HFFc6 (cell line): ENCODE data around the gene PNPLA5. TPM values are rescaled to one million over a fixed set of nuclear protein-coding genes. Genes with fewer than 3 reads are reported as not detected.

Source experiments
- DNase-seq: peaks from one replicate; pipeline ENCODE4 v3.0.0-alpha.2; 2018
- H3K27ac Mint-ChIP-seq: 2 replicates; pipeline ENCODE4 v1.8.0; 2020; ENCODE audit warnings: mild to moderate bottlenecking, mixed read lengths
- H3K27me3 Mint-ChIP-seq: 2 replicates; pipeline ENCODE4 v1.8.0; 2021; ENCODE audit warnings: mild to moderate bottlenecking, moderate library complexity, mixed read lengths; ENCODE audit not compliant: insufficient read depth
- H3K36me3 Mint-ChIP-seq: 2 replicates; pipeline ENCODE4 v1.8.0; 2021; ENCODE audit warnings: low read depth, mixed read lengths
- H3K4me1 Mint-ChIP-seq: 2 replicates; pipeline ENCODE4 v1.8.0; 2020; ENCODE audit warnings: low read depth, mixed read lengths
- H3K4me3 Mint-ChIP-seq: 2 replicates; pipeline ENCODE4 v1.8.0; 2020; ENCODE audit warnings: mild to moderate bottlenecking, moderate library complexity, mixed read lengths
- H3K9me3 Mint-ChIP-seq: 2 replicates; pipeline ENCODE4 v1.8.0; 2020; ENCODE audit warnings: mild to moderate bottlenecking, mixed read lengths
- total RNA-seq, 6 experiments: library from RNA; stranded (reverse); fragmentation: NEBNext Ultra II Directional; extraction: Animal tissue kit (Norgen Biotek cat#: 25700); gene quantifications; 2 replicates in 1 of 6; 3 replicates in 5 of 6; pipeline ENCODE4 v1.2.3, GENCODE V29; 2021
- TF ChIP-seq, protein P1 (sequence below): fragments of 200-600 bp; sonication (generic); IDR thresholded peaks from 2 replicates; pipeline ENCODE4 v1.5.0; 2021; ENCODE audit warnings: antibody characterized with exemption, mild to moderate bottlenecking

PNPLA5 gene
- total RNA-seq, 6 experiments from 2014 or later = not detected

DNA sequence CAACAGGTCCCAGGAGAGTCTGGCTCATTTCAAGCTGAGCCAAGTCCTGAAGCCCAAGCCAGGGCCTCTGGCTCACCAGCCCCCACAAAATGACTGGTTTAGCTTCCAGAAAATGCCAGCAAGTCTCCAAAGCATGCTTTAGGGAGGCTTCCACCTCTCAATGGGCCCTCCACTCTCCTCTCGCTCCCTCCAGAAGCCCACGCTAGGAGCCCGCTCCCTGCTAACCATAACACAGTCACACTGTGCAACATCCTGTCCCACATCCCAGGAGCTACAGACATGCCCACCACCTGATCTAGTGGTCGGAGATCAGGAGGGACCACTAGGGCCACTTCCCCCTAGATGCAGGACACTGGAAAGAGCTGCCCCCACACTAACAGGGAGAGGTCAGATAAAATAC, 36.4 kb downstream of the PNPLA5 start:
- Mint-ChIP-seq H3K27me3 (peaks cover 44% of the 10 kb centered on the region), H3K4me1 (no peaks in the 10 kb centered on the region), H3K27ac (no peak overlapping the region), H3K9me3 (peaks cover 10% of the 10 kb centered on the region), H3K4me3 (no peak overlapping the region), H3K36me3 (no peaks in the 10 kb centered on the region; the same call in 1 of the 2 replicates)
- TF ChIP-seq, protein P1, sequence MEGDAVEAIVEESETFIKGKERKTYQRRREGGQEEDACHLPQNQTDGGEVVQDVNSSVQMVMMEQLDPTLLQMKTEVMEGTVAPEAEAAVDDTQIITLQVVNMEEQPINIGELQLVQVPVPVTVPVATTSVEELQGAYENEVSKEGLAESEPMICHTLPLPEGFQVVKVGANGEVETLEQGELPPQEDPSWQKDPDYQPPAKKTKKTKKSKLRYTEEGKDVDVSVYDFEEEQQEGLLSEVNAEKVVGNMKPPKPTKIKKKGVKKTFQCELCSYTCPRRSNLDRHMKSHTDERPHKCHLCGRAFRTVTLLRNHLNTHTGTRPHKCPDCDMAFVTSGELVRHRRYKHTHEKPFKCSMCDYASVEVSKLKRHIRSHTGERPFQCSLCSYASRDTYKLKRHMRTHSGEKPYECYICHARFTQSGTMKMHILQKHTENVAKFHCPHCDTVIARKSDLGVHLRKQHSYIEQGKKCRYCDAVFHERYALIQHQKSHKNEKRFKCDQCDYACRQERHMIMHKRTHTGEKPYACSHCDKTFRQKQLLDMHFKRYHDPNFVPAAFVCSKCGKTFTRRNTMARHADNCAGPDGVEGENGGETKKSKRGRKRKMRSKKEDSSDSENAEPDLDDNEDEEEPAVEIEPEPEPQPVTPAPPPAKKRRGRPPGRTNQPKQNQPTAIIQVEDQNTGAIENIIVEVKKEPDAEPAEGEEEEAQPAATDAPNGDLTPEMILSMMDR = no peak
- DNase-seq = no peak

DNA sequence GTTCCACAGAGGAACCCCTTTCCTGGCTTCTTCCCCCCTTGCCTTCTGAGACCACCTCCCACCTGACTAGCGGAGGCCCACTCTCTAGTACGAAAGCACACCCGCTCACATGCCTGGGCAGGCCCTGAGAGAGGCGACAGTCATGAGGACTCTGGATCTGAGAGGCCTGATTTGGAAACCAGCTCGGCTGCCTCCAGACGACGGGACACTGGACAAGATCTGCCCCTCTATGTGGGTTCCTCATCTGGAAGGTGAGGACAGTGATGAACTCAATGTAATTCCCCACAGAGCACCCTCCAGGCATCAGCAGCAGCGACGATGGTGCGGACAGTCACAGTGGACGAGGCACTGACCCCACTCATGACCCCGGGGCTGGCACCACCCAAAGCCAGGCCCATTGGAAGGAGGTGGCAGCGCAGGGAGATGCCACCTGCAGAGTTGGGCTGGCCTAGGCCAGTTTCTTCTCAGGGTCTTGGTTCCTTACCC, 37.0 kb downstream of the PNPLA5 start:
- Mint-ChIP-seq H3K27ac (no peak overlapping the region), H3K27me3 (peaks cover 45% of the 10 kb centered on the region), H3K4me1 (no peaks in the 10 kb centered on the region), H3K9me3 (peaks cover 10% of the 10 kb centered on the region), H3K4me3 (no peak overlapping the region), H3K36me3 (no peaks in the 10 kb centered on the region; the same call in 1 of the 2 replicates)
- no peak for DNase-seq
- TF ChIP-seq, protein P1 = no peak

DNA sequence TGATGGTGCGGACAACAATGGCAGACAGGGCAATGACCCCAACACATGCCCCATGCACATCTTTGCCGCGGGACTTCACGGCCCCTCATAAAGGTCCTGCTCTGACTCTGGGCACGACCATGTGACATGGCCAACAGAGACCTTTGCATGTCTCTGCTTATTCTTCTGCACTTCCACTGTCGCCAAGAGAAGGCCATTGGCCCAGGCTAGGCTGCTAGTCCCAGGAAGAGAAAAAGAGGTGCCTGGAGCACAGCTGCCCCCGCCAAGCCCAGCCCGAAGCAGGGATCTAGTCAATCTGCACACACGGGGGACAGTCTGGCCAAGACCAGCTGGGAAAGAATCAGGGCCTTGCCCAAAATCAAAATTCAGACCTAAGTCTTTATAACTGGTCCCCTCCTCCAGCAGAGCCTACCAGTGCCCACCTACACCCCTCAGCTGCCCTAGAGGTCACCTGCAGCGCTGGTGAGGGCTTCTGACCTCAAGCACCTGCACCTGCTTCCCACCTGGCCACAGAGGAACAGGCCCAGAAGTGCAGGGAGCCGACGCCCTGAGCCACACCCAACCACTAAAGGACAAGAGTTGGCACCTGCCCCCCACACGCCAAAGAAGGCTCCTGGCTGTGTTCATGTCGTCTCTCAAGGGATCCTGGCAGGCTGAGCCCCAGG, 37.6 kb downstream of the PNPLA5 start:
- Mint-ChIP-seq H3K4me1 (no peaks in the 10 kb centered on the region), H3K27ac (no peak overlapping the region), H3K9me3 (peaks cover 10% of the 10 kb centered on the region), H3K27me3 (peaks cover 44% of the 10 kb centered on the region), H3K4me3 (no peak overlapping the region), H3K36me3 (no peaks in the 10 kb centered on the region; the same call in 1 of the 2 replicates)
- TF ChIP-seq, protein P1 = no peak
- no peak for DNase-seq

DNA sequence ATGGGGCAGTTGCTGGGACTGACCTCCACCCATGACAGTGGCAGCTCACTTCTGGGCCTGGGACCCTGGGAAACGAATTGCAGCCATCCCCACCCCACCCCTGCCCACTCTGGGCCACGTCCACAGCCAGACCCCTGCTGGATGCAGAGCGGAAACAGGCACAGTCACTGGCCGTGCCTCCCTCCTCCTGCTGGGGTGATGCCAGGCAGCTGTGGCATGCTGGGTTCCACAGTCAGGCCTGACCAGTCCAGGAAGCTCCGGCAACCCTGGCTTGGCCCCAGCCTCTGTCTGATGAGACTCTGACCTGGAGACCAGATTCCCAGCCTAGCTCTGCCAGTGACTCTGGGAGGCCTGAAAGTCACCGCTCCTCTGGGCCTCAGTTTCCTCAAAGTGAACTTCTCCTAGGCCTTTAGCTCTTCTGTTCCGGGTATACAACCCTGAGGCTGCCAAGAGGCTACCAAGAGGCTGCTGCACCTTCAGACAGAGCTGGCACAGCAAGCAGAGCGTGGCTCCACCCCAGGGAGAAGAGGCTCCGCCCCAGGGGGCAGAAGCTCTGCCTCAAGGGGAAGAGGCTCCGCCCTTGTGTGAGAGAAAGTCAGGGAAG, 38.4 kb downstream of the PNPLA5 start:
- peaks cover 10% of the 10 kb centered on the region for H3K9me3 Mint-ChIP-seq
- H3K27ac Mint-ChIP-seq = no peak overlapping the region
- no peaks in the 10 kb centered on the region for H3K4me1 Mint-ChIP-seq
- no peaks in the 10 kb centered on the region; the same call in 1 of the 2 replicates for H3K36me3 Mint-ChIP-seq
- no peak for DNase-seq
- H3K4me3 Mint-ChIP-seq = no peak overlapping the region
- TF ChIP-seq, protein P1 = no peak
- peaks cover 42% of the 10 kb centered on the region for H3K27me3 Mint-ChIP-seq

DNA sequence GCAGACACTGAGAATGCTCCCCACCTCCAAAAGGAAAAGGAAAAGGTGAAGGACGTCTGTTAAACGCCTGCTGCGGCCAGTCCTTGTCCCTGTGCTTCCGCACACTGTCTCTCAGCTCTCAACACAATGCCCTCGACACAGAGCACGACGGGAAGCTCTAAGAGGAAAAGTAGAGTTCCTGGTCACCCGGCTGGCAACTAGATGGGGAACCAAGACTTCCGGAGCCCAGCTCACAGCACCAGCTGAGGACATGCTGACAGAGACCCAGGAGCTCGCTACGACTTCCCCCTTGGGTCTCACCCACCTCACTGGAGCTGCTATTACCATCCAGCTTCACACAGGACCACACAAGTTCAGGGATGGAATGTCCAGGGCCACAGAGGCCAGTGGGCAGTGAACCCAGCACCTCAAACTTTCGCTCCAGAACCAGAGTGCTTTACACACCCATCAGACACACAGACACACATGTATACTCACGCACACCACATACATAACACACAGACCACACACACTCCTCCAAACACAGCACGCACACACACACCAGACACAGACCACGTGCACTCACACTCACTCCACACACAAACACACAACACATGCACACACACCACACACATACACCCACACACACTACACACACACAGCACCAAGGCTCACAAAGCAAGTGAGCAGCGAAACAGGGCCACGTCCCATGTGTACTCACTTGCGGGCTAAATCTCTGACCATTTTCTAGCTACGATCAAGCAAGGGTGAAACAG, 39.1 kb downstream of the PNPLA5 start:
- Mint-ChIP-seq H3K9me3 (peaks cover 10% of the 10 kb centered on the region), H3K4me3 (no peak overlapping the region), H3K36me3 (no peaks in the 10 kb centered on the region; the same call in 1 of the 2 replicates), H3K27me3 (peaks cover 45% of the 10 kb centered on the region), H3K27ac (no peak overlapping the region), H3K4me1 (no peaks in the 10 kb centered on the region)
- DNase-seq = no peak
- TF ChIP-seq, protein P1 = no peak
